ENCODE results near the gene ANTXR1.
"Not testable (repeated sequence)": the region's sequence is repeated elsewhere in the genome, so short reads cannot be mapped to it uniquely, and the experiment has no call there.

The ANTXR1 gene

DNA sequence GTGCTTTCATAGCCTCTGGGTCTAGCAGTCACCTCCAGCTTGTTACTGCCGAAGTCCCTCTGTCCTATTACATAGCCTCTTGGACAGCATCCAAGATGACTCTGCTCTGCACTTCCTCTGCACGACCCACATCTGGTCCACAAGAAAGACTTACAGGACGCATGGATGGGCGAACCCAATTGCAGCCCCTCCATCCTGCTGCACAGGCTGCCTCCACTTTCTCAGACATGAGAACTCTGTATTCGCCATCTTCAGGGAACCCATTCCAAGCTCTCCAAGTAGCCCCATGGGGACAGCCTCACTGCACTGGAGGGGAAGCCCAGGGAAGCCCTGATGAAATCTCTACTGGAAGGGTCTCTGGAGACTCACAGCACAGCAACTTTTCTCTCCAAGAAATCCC lies 201.9 kb downstream of the ANTXR1 start:
- DNase-seq: no peak

DNA sequence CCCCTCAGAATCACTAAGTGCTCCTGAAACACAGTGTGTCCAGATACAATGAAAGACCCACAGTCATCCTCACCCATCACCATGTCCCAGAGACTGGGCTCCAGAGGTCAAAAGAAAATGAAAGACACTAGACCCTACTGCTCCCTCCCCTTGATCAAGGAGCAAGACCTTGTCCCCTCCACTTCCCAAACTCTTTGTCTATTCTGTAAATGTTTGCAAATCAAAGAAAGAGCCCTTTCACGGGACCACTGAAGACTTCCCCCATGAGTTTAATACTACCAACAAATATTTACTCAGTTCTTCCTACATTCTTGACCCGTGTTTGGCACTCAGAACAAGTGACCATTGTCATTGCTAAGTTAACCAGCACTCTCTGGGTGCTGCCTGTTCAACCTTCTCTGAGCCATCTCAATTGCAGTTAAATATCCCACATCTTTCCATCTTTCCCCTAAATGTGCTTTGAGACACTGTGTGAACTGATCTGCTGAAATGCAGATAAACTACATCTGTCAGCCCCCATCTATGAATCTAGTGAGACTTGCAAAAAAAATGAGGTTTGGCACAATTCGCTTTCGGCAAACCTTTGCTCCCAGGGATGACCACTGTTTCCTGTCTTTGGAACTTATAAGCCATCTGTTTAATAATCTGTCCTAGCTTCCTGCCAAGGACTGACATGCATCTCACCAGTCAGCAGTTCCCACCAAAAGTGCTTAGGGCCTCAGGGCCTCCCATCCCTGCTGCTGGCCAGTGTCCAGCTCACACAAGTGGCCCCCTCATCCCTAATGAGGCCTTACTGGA lies 203.8 kb downstream of the ANTXR1 start:
- no peak for DNase-seq

DNA sequence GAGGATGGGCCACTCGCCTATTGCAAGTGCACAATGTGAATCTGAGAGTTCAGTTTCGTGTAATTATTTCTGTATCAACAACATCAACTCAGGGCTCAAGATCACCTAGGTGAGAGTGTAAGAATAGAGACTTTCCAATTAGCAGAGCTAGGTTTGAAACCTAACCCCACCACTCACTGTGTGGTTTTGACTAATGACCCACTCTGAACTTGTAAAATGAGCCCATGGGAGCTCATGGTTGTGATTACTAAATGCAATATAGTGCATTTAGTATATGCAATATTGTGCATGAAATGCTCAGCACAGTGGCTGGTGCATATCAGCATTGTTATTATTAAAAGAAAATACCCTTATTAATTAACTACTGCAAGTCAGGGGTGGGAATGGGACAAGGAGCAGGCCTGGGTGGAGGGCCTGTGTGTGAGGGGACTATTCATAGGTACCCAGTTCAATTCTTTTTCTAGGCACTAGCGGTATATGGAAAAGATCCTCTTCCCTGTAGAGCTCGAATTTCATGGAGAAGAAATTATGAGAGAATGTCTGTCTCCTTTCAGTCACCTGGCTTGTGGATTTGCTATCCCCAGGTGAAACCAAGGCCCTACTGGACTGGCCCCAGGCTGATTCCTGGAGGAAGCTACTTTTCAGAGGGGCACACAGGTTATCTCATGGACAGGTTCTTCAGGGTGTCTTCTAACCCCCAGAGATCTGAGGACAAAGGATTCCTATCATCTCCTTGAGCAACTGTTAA lies 204.5 kb downstream of the ANTXR1 start:
- no peak for DNase-seq

DNA sequence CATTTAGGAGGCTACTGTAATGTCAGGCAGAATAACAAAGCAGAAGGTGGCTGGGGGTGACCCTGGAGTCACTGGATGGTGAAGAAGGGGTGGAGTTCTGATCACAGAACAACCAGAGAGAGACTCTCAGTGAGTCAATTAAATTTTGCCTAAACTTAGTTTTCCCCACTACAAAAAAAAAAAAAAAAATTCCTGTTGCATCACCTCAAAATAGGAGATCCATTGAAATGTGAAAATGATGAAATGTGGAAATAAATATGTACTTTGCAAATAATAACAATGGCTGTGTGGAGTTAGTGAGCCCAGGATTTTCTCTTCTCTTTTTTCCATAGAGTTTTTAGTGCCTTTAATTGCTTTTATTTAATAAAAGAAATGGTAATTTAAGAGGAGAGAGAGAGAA lies 208.5 kb downstream of the ANTXR1 start:
- DNase-seq: no peak

DNA sequence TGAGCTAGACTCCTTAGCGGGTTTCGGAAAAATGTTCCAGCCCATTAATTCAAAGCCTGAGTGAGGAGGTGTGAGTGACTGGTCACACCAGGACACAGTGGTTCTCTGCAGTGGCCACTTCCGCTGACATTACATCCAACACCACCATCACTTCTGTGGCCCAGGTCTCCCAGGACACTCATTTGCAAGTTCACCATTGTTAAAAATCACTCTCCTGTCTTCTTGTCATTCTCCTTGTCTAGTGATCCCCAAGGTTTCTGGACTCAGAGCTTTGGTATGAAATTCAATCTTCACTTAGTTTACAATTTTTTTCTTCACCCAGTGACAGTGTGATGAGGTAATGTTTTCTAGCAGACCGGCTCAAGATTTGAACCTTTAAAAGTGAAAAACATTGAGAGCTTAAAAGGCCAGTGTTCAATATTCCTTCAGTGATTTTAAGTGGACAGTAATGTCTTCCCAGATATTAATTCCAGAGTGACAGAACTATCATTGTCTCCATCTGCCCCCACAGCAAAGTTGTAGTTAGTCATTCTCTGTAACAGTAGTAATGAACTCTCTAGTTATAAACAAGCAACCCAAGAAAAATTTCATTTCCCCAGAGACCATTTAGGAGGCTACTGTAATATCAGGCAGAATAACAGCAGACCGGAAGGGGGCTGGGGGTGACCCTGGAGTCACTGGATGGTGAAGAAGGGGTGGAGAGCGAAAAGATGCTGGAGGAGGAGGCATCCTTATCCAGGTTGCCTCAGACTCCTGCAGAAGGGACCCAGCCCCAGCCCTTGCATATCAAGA lies 209.2 kb downstream of the ANTXR1 start:
- DNase-seq: no peak

DNA sequence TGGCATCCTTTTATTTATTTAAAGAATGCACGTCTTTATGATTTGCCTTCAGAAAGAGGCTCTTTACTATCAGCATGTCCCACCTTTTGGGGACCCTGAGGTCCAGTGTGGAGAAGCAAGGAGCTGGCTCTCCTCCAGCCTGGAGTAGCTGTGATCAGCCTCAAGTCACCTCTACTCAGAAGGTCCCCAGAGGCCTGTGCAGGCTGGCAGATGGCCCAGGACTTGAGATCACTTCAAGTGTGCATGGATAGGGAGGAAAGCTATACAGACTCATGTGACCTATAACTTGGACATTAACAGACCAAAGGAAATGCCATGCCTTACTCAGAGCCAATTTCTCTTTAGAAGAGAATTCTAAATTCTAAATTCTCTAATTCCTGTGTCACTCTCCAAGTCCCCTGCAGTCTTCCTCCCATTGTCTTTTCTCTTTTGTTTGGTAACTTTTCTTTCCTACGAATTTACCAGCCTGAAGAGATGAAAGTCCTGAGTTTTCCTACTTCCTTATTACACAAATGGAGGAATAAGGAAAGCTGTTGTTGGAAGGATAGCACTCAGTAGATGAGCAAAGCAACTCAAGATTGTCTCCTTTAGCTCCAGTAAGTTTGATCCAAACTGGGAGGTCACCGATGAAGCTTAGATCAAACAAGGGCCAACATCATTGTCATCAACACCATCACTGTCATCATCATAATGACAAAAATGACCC lies 210.1 kb downstream of the ANTXR1 start:
- no peak for DNase-seq

DNA sequence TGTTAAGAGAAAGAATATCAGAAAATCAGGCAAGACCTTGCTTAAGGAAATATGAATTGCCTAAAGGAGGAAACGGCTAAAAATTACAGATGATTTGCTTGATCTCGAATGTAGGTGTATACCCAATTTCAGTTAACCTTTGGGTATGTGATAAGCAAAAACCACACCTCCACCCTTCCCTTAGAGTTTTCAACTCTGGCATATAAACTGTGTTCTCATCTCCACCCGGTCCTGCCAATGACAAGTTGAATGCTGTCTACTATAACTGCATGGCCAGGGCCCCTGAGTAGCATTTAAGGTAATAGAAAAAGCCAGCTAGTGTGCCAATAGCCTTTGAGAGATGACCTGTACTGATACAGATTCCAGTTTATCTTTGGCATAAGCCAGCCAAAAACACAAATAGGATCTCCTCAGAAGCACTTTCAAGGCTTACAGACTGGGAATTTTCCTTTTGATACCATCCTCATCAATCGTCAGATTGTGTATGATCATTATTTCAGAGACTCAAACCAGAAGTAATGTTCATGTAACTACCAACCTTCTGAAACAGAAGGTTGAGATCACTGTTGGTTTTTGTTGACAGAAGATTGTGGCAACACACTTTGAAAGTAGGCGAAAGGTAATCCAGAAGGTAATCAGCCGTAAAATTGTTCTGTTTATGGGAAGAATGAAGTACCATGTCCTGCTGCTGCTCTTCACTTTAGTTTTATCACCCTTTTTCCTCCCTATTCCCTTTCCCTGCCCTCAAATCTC lies 211.0 kb downstream of the ANTXR1 start:
- no peak for DNase-seq

DNA sequence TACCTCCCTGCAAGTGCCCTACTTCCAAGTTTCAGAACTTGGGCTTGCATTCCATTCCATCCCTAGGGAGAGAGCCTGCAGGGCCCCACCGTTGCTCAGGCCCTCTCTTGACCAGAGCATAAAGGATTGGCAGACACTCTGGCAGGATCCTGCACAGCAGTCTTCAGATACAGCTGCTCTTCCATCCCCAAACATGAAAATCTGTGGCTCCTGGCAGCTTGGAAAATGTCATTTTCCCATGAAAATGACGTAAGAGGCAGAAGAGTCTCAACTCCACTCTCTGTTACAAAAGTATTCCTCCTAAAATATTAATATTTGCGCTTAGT lies 211.5 kb downstream of the ANTXR1 start:
- no peak for DNase-seq

DNA sequence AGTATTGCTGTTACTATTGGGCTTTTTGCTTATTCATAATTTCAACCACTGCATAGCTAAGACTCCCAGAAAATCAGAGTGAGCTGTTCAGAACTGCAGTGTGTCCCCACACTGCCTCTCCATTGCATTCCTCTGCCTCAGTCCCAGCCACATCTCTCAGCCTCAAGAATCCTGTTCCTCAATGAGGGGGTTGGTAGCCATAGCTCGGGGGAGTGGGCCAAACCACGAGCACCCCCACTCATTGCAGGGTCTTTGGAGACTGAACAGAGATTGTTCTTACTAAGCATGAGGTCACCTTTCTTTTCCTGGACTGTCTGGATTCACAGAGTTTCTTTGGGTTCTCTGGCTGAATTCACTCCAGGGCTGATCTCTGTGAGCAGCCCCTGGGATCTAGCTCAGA lies 213.0 kb downstream of the ANTXR1 start:
- no peak for DNase-seq

DNA sequence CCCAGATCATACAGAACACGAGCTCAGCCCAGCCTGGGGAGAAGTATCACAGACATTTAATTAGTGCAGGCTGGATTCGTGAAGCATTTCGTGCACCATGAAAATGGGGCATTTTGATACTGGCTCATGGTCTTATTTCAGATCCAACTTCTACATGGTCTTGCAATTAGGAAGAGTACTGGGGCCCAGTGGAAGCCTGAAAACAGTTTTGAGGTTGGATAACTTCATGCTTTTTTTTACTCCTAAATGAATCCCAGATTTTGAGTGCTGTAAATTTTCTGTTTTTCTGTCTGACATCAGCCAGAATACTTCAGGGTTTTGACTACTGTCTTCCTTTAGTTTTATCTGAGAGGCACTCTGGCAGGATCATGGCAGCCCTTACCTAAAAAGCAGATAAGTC lies 213.9 kb downstream of the ANTXR1 start:
- DNase-seq: no peak

DNA sequence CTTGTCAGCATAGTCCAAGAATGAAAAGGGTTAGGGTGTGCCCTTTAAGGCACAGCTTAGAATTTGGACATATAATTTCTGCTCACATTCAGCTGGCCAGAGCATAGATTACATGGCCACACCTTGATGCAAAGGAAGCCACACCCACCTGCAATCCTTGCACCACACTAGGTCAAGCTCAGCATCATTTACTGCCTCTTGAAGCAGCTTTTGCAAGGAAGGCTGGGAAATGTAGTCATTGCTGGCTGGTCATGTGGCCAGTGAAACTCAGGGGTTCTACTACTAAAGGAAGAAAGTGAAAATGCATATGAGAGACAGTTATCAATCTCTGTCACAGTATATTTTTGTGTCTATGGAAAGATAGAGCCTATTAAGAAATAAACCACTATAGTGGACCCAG lies 214.7 kb downstream of the ANTXR1 start:
- DNase-seq: no peak

DNA sequence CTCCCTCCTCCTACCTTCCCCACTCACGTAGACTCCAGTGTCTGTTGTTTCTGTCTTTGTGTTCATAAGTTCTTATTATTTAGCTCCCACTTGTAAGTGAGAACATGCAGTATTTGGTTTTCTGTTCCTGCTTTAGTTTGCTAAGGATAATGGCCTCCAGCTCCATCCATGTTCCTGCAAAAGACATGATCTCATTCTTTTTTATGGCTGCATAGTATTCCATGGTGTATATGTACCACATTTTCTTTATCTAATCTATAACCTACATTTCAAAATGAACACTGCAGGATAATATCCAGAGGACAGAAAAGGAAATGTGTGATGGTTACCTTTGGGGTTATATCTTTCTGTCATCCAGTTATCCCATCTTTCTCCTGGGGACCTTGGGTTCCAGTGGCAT lies 218.0 kb downstream of the ANTXR1 start:
- not testable (repeated sequence) for DNase-seq

DNA sequence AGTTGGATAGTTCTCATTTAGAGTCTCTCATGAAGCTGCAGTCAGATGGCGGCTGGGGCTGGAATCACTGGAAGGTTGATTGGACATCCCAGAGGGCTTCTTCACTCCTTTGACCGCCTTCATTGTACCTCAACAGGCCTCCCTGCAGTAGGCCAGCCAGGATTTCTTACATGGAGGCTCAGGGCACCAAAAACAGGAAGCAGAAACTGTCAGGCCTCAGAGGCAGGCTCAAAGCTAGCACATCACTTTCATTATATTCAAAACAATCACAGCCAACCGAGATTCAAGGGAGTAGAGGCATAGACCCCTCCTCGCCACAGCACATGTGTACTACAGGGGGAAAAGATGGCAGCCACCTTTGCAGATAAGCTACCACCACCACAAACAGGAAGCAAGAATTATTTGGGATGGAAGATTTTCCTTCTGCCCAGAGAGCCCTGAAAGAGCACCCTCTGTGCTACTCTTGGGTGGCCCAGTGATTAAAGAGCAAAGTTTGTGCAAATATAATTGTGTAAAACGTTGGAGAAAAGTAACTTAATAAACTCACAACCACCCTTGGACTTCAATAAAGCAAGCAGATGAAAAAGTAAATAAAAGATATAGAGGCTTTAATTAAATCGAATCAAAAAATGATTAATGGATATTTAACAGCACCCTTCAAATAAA lies 218.8 kb downstream of the ANTXR1 start:
- DNase-seq: no peak

DNA sequence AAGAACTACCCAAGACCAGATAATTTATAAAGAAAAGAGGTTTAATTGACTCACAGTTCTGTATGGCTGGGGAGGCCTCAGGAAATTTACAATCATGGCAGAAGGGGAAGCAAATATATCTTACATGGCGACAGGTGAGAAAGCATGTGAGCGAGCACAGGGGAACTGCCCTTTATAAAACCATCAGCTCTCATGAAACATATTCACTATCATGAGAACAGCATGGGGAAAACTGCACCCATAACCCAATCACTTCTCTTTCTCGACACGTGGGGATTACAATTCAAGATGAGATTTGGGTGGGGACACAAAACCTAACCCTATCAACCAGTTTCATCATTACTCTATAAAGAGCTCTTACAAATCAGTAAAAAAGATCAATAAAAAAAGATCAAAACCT lies 222.9 kb downstream of the ANTXR1 start:
- not testable (repeated sequence) for DNase-seq

DNA sequence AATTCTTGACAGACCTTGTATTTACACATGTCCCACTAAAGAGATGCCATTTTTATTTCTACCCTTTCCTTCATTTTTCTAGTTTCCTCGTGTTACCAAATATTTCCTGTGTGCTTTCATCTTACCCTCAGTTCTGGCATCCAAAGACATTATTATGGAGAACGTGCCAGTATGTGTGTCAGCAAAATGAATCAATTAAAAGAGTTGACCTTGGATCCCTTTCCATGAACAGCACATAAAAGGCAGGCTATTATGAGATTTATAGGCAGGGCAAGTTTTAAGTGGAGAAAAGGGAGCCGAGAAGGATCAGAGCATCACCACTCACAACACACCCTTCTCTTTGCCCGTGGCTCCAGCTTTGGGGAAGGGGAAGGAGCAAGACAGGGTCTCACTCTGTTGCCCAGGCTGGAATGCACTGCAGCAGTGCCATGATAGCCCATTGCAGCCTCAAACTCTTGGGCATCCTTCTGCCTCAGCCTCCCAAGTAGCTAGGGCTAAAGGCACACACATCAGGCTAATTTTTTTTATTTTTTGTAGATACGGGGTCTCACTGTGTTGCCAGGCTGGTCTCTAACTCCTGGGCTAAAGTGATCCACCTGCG lies 224.2 kb downstream of the ANTXR1 start:
- no peak for DNase-seq

DNA sequence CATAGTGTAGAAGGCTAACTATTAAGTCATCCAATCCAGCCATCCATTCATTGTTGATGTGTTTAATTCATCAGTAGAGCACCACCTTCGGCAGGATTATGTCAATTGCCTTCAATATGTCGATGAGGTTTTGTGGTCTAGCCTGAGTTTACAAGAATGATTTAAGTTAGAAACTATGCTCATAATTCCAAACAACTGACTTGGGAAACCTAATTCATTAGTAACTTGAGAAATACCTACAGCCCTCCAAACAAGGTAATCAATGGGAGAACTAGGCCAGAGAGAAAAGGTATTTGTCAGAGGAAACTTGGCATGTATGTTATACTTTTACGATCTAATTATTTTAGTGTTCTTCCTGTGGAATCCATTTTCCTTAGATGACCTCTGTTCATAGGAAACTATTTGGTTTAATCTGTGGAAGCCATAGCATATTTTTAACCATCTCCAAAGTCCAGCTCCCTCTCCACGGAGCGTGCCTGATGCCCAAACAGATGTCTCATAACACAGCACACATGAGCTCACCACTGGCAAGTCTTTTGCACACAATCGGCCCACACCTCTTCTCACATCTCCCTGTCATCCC lies 225.6 kb downstream of the ANTXR1 start:
- no peak for DNase-seq

DNA sequence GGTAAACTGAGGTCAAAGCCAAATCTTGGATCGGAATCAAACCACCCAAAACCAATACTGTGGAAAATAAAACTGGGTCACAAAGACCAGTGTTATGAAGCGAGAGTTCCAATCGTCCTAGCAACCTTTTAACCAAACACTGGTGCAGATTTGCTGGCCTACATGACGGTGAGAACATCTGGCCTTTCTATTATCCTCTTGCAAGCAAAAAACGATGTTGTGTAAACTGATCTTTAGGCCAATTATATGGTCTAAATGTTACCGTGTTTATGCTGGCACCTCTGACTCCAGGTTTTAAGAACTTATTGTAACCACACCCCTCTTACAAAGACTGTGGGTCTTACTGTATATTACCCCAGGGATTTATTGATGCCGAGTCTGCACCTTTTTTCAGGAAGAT lies 228.1 kb downstream of the ANTXR1 start:
- DNase-seq: no peak

DNA sequence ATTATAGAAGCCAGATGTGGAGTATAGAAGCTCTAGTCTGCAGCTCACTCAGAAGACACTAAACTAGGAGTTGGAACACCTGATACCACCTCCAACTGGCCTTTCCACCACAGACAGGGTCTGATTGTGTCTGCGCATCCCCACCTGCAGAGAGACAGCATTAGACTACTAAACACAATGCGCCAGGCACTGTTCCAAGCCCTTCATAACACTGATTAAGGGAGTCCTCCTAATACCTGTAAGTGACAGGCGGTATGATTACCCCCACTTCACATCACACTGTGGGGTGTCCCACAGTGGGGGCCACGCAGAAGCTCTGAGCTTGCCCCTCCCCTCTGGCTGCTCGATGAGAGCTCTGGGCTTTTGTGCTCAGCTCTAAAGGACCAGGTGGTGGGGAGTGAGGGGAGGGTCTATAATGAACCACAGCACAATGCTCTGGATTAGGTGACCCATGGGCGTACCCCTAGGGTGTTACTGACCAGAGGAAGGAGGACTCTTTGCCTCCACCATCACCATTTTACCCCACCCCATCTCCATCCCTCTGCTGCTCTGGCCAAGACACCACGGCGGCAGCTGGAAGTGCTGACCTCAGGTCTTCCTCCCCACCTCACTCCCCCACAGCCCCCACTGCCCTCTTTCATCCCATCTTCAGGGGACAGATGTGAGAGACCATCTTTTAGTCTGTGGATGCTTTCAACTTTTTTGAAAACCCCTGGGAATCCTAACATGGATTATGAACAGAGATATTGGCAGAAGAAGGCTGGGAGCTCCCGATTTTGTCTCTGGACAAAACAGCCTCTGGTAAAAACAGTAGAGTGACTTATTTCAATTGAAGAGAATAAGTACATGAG lies 228.9 kb downstream of the ANTXR1 start:
- DNase-seq: no peak

DNA sequence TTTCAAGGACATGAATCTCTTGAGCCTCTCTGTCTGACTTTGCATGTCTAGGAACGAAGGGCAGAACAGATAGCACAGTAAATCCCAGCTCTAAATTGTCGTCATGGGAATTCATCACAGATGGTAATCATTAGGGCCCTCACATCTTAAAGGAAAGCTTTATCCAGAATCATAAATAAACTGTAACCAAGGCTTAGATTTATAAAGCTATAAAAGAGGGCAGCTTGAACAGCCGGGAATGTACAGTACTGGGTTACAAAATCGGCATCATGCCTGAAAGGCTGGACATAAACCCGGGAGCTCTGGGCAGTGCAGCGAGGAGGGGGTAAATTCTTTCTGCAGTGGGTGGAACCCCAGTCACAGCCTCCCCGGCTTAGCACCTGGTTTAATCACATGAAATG lies 229.7 kb downstream of the ANTXR1 start:
- no peak for DNase-seq

DNA sequence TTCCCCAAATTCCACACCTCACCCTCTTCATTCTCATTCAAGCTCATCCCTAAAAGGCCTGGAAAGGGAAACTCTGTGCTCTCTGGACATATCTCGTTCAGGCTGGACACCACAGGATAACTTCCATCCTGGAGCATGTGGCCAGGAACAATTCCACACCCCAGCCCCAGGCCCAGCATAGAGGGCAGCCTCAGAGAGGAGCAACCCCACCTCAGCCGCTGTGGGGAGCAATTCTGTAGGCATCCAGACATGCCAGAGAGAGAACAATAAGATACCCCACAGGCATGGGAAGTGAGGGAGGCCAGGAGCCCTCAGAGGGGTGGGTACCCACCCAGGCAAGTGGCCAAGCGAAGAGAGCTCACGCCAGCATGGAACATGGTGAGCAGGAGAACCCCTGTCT lies 230.7 kb downstream of the ANTXR1 start:
- no peak for DNase-seq
